Mucosa of descending colon (tissue), 3 donors: ENCODE data around the gene TMOD1. TPM values are rescaled to one million over a fixed set of nuclear protein-coding genes. Genes with fewer than 3 reads are reported as not detected.

ENCODE experiments used
- ATAC-seq: fragments of 200-7000 bp; cut with Tn5 transposase; one replicate; pipeline ENCODE4 v1.9.1; 2020; ENCODE audit warnings: mild to moderate bottlenecking, moderate library complexity
- DNase-seq, 3 donors: peaks; one replicate each; pipeline ENCODE4 v3.0.0-alpha.2; 2020
- H3K36me3 ChIP-seq: fragments of 200-600 bp; one replicate; pipeline ENCODE4 v1.8.0; 2021; ENCODE audit warnings: low read depth, mild to moderate bottlenecking
- H3K4me1 ChIP-seq: fragments of 200-600 bp; one replicate; pipeline ENCODE4 v1.8.0; 2021; ENCODE audit warnings: low read depth, mild to moderate bottlenecking
- H3K4me3 ChIP-seq: fragments of 200-600 bp; one replicate; pipeline ENCODE4 v1.8.0; 2021; ENCODE audit warnings: mild to moderate bottlenecking
- H3K9me3 ChIP-seq: fragments of 200-600 bp; one replicate; pipeline ENCODE4 v1.8.0; 2021; ENCODE audit warnings: mild to moderate bottlenecking
- intact Hi-C, 2 donors: fragments of 100-400 bp; cut with DNase I in 1 of 2; cut with micrococcal nuclease in 1 of 2; formaldehyde crosslinking; loops; one replicate each; pipeline versions ENCODE4 v1.11.0 to v1.11.1; 2022; cut with DNase I, micrococcal nuclease
- total RNA-seq, 3 donors: library from RNA; stranded (reverse); fragmentation: NEBNext Ultra II Directional in 2 of 3; extraction: Animal tissue kit (Norgen Biotek cat#: 25700) in 2 of 3; gene quantifications; one replicate each; pipeline versions ENCODE4 v1.2.1 to v1.2.4, GENCODE V29; 2021 to 2023
- TF ChIP-seq, protein P1 (sequence below): fragments of 200-600 bp; IDR thresholded peaks from one replicate; pipeline ENCODE4 v1.8.0; 2022; ENCODE audit warnings: antibody characterized with exemption, mild to moderate bottlenecking
- donor health status: DM: no; HTN: no; CAD: no; lungs with moderate emphysema.
- donor health status: DM: no; HTN: no; CAD: no.
- donor health status: DM: no; HTN: yes; CAD: no.

Gene TMOD1
- total RNA-seq, 3 donors from 2014 or later = 2.6 to 36.0 (median 3.9) TPM

DNA sequence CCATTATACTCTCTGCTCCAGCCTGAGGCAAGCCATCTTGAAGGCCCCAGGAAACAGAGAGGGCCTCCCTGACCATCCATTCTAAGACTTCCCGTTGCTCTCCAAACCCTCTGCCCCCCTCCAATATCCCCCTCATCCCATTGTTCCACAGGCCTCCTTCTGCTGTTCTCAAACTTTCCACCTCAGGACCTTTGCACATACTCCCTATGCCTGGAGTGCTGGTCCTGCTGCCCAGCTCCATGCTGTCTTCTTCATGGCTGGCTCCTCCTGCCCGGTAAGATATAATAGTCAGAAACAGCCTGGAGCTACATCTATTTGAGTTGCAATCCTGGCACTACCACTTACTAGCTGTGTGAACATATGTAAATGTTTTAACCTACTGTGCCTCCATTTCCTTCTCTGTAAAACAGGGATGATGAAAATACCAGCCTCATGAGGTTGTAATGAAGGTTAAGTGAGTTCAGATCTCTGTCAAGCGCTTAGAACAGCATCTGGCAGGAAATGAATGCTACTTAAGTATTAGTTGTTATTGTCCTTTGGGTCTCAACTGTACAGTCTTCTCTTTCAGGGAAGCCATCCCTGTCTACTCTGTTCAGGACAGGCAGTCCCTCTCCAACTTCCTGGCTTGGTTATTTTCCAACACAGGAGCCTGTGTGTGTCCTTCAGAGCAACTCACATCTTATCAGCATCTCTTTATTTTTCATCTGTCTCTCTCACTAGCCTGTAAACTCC, 45.8 kb downstream of the TMOD1 start:
- no peak for ATAC-seq
- Histone ChIP-seq H3K36me3 (no peaks in the 10 kb centered on the region), H3K4me1 (no peaks in the 10 kb centered on the region), H3K4me3 (no peak overlapping the region), H3K9me3 (no peaks in the 10 kb centered on the region)
- intact Hi-C loops = no loop called here
- no peak for DNase-seq
- TF ChIP-seq, protein P1, sequence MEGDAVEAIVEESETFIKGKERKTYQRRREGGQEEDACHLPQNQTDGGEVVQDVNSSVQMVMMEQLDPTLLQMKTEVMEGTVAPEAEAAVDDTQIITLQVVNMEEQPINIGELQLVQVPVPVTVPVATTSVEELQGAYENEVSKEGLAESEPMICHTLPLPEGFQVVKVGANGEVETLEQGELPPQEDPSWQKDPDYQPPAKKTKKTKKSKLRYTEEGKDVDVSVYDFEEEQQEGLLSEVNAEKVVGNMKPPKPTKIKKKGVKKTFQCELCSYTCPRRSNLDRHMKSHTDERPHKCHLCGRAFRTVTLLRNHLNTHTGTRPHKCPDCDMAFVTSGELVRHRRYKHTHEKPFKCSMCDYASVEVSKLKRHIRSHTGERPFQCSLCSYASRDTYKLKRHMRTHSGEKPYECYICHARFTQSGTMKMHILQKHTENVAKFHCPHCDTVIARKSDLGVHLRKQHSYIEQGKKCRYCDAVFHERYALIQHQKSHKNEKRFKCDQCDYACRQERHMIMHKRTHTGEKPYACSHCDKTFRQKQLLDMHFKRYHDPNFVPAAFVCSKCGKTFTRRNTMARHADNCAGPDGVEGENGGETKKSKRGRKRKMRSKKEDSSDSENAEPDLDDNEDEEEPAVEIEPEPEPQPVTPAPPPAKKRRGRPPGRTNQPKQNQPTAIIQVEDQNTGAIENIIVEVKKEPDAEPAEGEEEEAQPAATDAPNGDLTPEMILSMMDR = no peak

DNA sequence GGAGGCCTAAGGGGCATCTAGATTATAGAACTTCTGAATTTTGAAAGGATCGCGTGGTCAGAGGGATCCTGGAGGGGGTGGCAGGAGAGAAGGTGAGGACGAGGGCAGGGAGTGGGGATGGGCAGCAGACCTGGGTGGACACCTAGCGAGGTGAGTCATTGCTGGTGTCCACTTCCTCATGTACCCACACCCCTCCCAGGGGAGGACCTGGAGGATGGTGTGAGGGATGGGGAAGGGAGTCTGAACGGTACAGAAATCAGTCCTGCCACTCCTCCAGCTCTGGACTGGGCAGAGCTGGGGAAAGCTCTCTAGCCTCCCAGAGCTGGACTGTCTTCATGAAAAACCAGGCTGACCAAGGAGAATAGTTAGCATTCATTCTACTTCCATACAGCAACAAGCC, 46.9 kb downstream of the TMOD1 start:
- intact Hi-C loops = no loop called here
- H3K9me3 ChIP-seq = no peaks in the 10 kb centered on the region
- H3K4me1 ChIP-seq = no peaks in the 10 kb centered on the region
- no peaks in the 10 kb centered on the region for H3K36me3 ChIP-seq
- TF ChIP-seq, protein P1 = no peak
- ATAC-seq (no peak), DNase-seq (no peak)
- no peak overlapping the region for H3K4me3 ChIP-seq

DNA sequence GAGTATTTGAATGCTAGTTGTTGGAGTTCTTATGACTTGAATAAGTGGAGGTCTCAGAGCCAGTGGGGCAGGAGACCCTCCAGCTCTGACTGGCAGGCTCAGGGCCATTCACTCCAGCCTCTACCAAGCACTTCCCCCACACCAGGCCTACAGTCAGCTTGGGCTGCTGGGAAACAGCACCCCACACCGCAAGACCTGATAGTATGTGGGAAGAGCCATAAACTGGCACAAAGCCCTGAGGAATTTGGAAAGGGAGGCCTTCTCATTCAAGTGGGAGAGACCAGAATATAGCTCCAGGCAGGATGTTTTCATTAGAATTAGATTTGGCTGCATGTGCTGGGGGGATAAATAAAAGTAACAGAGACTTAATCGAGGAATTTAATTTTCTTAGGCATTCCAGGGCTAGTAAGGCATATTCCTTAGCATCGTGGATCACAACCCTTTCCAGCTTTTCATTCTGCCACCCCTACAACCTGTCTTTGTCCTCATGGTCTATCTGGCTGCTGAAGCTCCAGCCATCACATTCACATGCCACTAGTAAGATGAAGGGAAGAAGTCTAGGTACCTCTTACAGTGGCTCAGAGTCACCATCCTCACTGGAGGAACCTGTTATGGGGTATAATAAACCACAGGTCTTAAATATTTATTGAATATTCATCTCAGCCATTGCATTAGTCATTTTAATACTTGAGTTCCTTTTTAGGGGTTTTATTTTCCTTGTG, 47.5 kb downstream of the TMOD1 start:
- no peak for ATAC-seq
- H3K36me3 ChIP-seq = no peaks in the 10 kb centered on the region
- intact Hi-C loops = no loop called here
- no peaks in the 10 kb centered on the region for H3K4me1 ChIP-seq
- no peaks in the 10 kb centered on the region for H3K9me3 ChIP-seq
- H3K4me3 ChIP-seq = no peak overlapping the region
- no peak for DNase-seq
- TF ChIP-seq, protein P1 = no peak

DNA sequence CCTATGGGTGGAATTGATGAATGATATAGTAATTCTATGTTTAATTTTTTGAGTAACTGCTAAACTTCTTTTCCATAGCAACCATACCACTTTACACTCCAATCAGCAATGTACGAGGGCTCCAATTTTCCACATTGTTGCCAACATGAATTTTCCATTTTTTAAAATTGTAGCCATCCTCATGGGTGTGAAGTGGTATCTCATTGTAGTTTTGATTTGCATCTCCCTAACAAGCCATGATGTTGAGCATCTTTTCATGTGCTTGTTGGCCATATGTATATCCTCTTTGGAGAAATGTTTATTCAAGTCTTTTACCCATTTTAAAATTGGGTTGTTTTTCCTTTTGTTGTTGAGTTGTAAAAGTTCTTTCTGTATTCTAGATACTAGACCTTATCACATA, 48.9 kb downstream of the TMOD1 start:
- TF ChIP-seq, protein P1 = no peak
- ATAC-seq = no peak
- Histone ChIP-seq H3K9me3 (no peaks in the 10 kb centered on the region), H3K4me1 (no peaks in the 10 kb centered on the region), H3K36me3 (no peaks in the 10 kb centered on the region), H3K4me3 (no peak overlapping the region)
- no peak for DNase-seq
- intact Hi-C loops = no loop called here

DNA sequence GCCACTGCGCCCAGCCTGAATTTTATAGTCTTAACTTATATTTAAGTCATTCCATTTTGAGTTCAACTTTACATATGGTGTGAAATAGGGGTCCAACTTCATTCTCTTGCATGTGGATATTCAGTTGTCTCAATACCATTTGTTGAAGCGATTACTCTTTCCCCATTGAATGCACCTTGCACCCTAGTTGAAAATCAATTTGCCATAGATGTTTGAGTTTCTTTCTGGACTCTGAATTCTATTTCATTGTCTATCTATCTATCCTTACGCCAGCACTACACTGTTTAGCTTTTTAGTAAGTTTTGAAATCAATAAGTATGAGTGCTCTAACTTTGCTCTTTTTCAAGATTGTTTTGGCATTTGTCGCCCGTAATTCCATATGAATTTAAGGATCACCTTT, 49.8 kb downstream of the TMOD1 start:
- no peak overlapping the region for H3K4me3 ChIP-seq
- ATAC-seq = no peak
- no peaks in the 10 kb centered on the region for H3K9me3 ChIP-seq
- TF ChIP-seq, protein P1 = no peak
- H3K4me1 ChIP-seq = no peaks in the 10 kb centered on the region
- no peaks in the 10 kb centered on the region for H3K36me3 ChIP-seq
- DNase-seq = no peak
- intact Hi-C loops = no loop called here
